ENCODE measurements around the gene EDDM13.

- TF ChIP-seq CTCF (IDR thresholded peaks at IDR 0.05): no peak
- no peak for TF ChIP-seq POLR2A (IDR thresholded peaks at IDR 0.05)
Measured at GRCh38 chr19:56266051-56266450, 6.5 kb upstream of the EDDM13 start.

Measured in right lobe of liver (tissue), 4 donors.